Keratinocyte (primary cell): ENCODE results near the gene CLTB.

Experiments
- EZH2 ChIP-seq: IDR thresholded peaks from one replicate; pipeline ENCODE4 v1.6.1; 2012; ENCODE audit warnings: inconsistent platforms, mild to moderate bottlenecking, low read length, moderate library complexity
- TF ChIP-seq, protein P1 (sequence below), 3 experiments: IDR thresholded peaks in 1 of 3; conservative IDR thresholded peaks in 1 of 3; optimal IDR thresholded peaks in 1 of 3; 2 replicates in 2 of 3; 3 replicates in 1 of 3; pipeline versions ENCODE3 to v1.5.1; 2011; ENCODE audit warnings: low read length in 3 of 3, mild to moderate bottlenecking in 3 of 3, moderate library complexity in 2 of 3, control low read depth in 1 of 3, inconsistent platforms in 1 of 3; ENCODE audit not compliant: insufficient read depth in 2 of 3; ENCODE audit errors: extremely low read depth in 1 of 3

DNA sequence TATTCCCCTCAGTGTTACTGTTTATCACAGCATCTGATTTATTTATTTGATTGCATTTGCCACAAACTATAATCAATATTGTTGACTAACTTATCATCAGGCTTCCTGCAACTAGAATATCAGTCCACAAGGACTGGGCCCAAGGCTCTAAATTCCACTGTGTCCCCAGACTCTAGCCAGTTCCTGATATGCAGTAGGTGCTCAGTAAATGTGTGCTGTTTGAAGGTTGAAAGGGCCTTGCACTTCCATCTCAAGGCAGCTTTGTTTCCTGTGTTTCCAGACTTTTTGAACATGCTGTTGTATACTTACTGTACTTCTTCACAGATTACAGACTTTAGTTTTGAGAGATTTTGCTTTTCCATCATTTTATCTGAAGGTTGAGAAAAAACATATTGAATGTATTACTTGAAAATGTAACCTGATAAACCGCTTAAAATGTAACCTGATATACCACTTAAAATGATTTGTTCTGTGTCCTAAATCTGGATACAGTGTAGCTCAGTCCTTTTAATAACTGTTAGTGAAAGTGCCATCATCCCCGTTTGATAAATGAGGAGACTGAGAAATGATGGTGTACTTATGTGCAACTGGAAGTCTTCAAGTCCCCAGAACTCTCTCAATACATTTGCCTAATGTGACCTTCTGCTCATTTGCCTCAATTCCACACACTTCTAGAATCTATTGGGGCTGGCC, 73.4 kb downstream of the CLTB start:
- TF ChIP-seq, protein P1, sequence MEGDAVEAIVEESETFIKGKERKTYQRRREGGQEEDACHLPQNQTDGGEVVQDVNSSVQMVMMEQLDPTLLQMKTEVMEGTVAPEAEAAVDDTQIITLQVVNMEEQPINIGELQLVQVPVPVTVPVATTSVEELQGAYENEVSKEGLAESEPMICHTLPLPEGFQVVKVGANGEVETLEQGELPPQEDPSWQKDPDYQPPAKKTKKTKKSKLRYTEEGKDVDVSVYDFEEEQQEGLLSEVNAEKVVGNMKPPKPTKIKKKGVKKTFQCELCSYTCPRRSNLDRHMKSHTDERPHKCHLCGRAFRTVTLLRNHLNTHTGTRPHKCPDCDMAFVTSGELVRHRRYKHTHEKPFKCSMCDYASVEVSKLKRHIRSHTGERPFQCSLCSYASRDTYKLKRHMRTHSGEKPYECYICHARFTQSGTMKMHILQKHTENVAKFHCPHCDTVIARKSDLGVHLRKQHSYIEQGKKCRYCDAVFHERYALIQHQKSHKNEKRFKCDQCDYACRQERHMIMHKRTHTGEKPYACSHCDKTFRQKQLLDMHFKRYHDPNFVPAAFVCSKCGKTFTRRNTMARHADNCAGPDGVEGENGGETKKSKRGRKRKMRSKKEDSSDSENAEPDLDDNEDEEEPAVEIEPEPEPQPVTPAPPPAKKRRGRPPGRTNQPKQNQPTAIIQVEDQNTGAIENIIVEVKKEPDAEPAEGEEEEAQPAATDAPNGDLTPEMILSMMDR (optimal IDR thresholded peaks at IDR 0.05 in 1 of 3, IDR thresholded peaks at IDR 0.05 in 1 of 3, conservative IDR thresholded peaks at IDR 0.05 in 1 of 3; ENCODE audit: extremely low read depth in 1 of 3, insufficient read depth in 2 of 3, low read length in 3 of 3): no peak
- TF ChIP-seq EZH2: no peak
